Smooth muscle cell (in vitro differentiated cells): Measurements from ENCODE around the gene HS3ST4. TPM values are rescaled to one million over a fixed set of nuclear protein-coding genes. Genes with fewer than 3 reads are reported as not detected.

ENCODE experiments used
- DNase-seq: peaks from one replicate; lab custom pipeline; 2025; ENCODE audit not compliant: unreplicated experiment; lab: John Stamatoyannopoulos, UW
- H2AFZ ChIP-seq: fragments of 200-600 bp; sonication (generic); 2 replicates; pipeline ENCODE4 v1.6.0; 2016; ENCODE audit warnings: antibody characterized with exemption, low read depth, mild to moderate bottlenecking
- H3F3A ChIP-seq: fragments of 200-600 bp; sonication (generic); 2 replicates; pipeline ENCODE4 v1.6.0; 2017; ENCODE audit warnings: antibody characterized with exemption, low read depth
- H3K27ac ChIP-seq: fragments of 200-600 bp; sonication (generic); 2 replicates; pipeline ENCODE4 v1.5.1; 2016; ENCODE audit warnings: low read depth, mild to moderate bottlenecking
- H3K27me3 ChIP-seq: fragments of 200-600 bp; sonication (generic); 2 replicates; pipeline ENCODE4 v1.6.1; 2016; ENCODE audit warnings: low read depth, mild to moderate bottlenecking
- H3K36me3 ChIP-seq: fragments of 200-600 bp; sonication (generic); 2 replicates; pipeline ENCODE4 v1.5.1; 2016; ENCODE audit warnings: low read depth
- H3K4me1 ChIP-seq: fragments of 200-600 bp; sonication (generic); 2 replicates; pipeline ENCODE4 v1.5.1; 2016; ENCODE audit warnings: low read depth
- H3K4me2 ChIP-seq: fragments of 200-600 bp; sonication (generic); 2 replicates; pipeline ENCODE4 v1.6.0; 2016; ENCODE audit warnings: mild to moderate bottlenecking
- H3K4me3 ChIP-seq: fragments of 200-600 bp; sonication (generic); 2 replicates; pipeline ENCODE4 v1.5.1; 2016; ENCODE audit warnings: mild to moderate bottlenecking
- H3K79me2 ChIP-seq: fragments of 200-600 bp; sonication (generic); 2 replicates; pipeline ENCODE4 v1.6.0; 2016; ENCODE audit warnings: low read depth, mild to moderate bottlenecking
- H3K9ac ChIP-seq: fragments of 200-600 bp; sonication (generic); 2 replicates; pipeline ENCODE4 v1.6.0; 2016; ENCODE audit warnings: low read depth
- H3K9me3 ChIP-seq: fragments of 200-600 bp; sonication (generic); replicated peaks from 2 replicates; pipeline ENCODE4 v1.5.1; 2016; ENCODE audit warnings: low read depth
- H4K20me1 ChIP-seq: fragments of 200-600 bp; sonication (generic); 2 replicates; pipeline ENCODE4 v1.6.0; 2016; ENCODE audit warnings: low read depth
- WGBS: methylation state at CpG from one replicate; pipeline ENCODE4 v1.1.7; 2016; ENCODE audit warnings: low lambda C conversion rate; 5-methylcytosine and 5-hydroxymethylcytosine counted together
- polyA plus RNA-seq: library from polyadenylated mRNA; unstranded; fragments of >200 nt; fragmentation: Nextera tagmentation; extraction: Ambion mirVana; gene quantifications from 2 replicates; pipeline ENCODE4 v1.2.1, GENCODE V29; 2016
- total RNA-seq: library from RNA; depleted of rRNA; stranded (reverse); fragments of >200 nt; gene quantifications from 2 replicates; pipeline ENCODE4 v1.2.3, GENCODE V29; 2014
- TF ChIP-seq, protein P1 (sequence below): fragments of 200-600 bp; sonication (generic); IDR thresholded peaks from 2 replicates; pipeline ENCODE4 v1.5.1; 2017; ENCODE audit warnings: borderline replicate concordance, mild to moderate bottlenecking, antibody characterized with exemption; ENCODE audit not compliant: insufficient read depth, poor library complexity, severe bottlenecking

Gene HS3ST4
- total and polyA plus RNA-seq, 2 experiments from 2014 or later = 0.29 to 2.2 TPM

GRCh38 chr16:26134588-26134987 is 442.8 kb downstream of the HS3ST4 start:
- DNase-seq = no peak
- H3K4me2 ChIP-seq = no peak overlapping the region
- no peaks in the 10 kb centered on the region for H3F3A ChIP-seq
- TF ChIP-seq, protein P1, sequence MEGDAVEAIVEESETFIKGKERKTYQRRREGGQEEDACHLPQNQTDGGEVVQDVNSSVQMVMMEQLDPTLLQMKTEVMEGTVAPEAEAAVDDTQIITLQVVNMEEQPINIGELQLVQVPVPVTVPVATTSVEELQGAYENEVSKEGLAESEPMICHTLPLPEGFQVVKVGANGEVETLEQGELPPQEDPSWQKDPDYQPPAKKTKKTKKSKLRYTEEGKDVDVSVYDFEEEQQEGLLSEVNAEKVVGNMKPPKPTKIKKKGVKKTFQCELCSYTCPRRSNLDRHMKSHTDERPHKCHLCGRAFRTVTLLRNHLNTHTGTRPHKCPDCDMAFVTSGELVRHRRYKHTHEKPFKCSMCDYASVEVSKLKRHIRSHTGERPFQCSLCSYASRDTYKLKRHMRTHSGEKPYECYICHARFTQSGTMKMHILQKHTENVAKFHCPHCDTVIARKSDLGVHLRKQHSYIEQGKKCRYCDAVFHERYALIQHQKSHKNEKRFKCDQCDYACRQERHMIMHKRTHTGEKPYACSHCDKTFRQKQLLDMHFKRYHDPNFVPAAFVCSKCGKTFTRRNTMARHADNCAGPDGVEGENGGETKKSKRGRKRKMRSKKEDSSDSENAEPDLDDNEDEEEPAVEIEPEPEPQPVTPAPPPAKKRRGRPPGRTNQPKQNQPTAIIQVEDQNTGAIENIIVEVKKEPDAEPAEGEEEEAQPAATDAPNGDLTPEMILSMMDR = no peak
- no peaks in the 10 kb centered on the region for H4K20me1 ChIP-seq
- no peaks in the 10 kb centered on the region for H3K9me3 ChIP-seq
- no peak overlapping the region for H3K9ac ChIP-seq
- no peak overlapping the region for H3K27ac ChIP-seq
- H3K79me2 ChIP-seq = no peaks in the 10 kb centered on the region
- no peaks in the 10 kb centered on the region for H3K36me3 ChIP-seq
- WGBS = 63% methylated on average over 2 of the region's 2 CpGs
- H3K4me1 ChIP-seq = no peaks in the 10 kb centered on the region
- no peak overlapping the region for H3K4me3 ChIP-seq
- H3K27me3 ChIP-seq = peaks cover 7% of the 10 kb centered on the region
- H2AFZ ChIP-seq = no peak overlapping the region

- no peak overlapping the region for H3K27ac ChIP-seq
- no peaks in the 10 kb centered on the region for H3K36me3 ChIP-seq
- H3K9me3 ChIP-seq = no peaks in the 10 kb centered on the region
- no peak overlapping the region for H2AFZ ChIP-seq
- H4K20me1 ChIP-seq = no peaks in the 10 kb centered on the region
- H3F3A ChIP-seq = no peaks in the 10 kb centered on the region
- no peak for DNase-seq
- no peaks in the 10 kb centered on the region for H3K27me3 ChIP-seq
- H3K9ac ChIP-seq = no peak overlapping the region
- no peaks in the 10 kb centered on the region for H3K79me2 ChIP-seq
- no peak overlapping the region for H3K4me3 ChIP-seq
- no peak overlapping the region for H3K4me2 ChIP-seq
- H3K4me1 ChIP-seq = no peaks in the 10 kb centered on the region
- TF ChIP-seq, protein P1 = no peak
- 93% methylated on average over 2 of the region's 2 CpGs for WGBS
These were observed 446.2 kb downstream of the HS3ST4 start for GRCh38 chr16:26137956-26138355.

GRCh38 chr16:26139091-26139490 is 447.3 kb downstream of the HS3ST4 start:
- no peak overlapping the region for H3K9ac ChIP-seq
- no peak for DNase-seq
- no peaks in the 10 kb centered on the region for H3K27me3 ChIP-seq
- no peaks in the 10 kb centered on the region for H4K20me1 ChIP-seq
- no peak overlapping the region for H3K4me3 ChIP-seq
- H3K4me1 ChIP-seq = no peaks in the 10 kb centered on the region
- H2AFZ ChIP-seq = no peak overlapping the region
- H3K4me2 ChIP-seq = no peak overlapping the region
- no peaks in the 10 kb centered on the region for H3K79me2 ChIP-seq
- no peaks in the 10 kb centered on the region for H3K36me3 ChIP-seq
- WGBS = 85% methylated on average over 7 of the region's 7 CpGs
- no peaks in the 10 kb centered on the region for H3F3A ChIP-seq
- no peak overlapping the region for H3K27ac ChIP-seq
- no peaks in the 10 kb centered on the region for H3K9me3 ChIP-seq
- TF ChIP-seq, protein P1 = no peak

- Histone ChIP-seq H3K36me3 (no peaks in the 10 kb centered on the region), H3K4me1 (no peaks in the 10 kb centered on the region), H3F3A (no peaks in the 10 kb centered on the region), H3K4me3 (no peak overlapping the region), H3K4me2 (no peak overlapping the region), H4K20me1 (no peaks in the 10 kb centered on the region), H3K79me2 (no peaks in the 10 kb centered on the region), H2AFZ (no peak overlapping the region), H3K27ac (no peak overlapping the region), H3K9ac (no peak overlapping the region), H3K27me3 (peaks cover 5% of the 10 kb centered on the region), H3K9me3 (no peaks in the 10 kb centered on the region)
- 89% methylated on average over 1 of the region's 1 CpG for WGBS
- TF ChIP-seq, protein P1 = no peak
- DNase-seq = no peak
These were observed 448.1 kb downstream of the HS3ST4 start for GRCh38 chr16:26139884-26140283.
